WTC11 (cell line): ENCODE data around the gene ZNF674.

Experiments used
- CTCF ChIP-seq: fragments of 200-600 bp; IDR thresholded peaks from 2 replicates; pipeline ENCODE4 v1.8.0; 2022; ENCODE audit warnings: antibody characterized with exemption
- E2F5 ChIP-seq: sonication (generic); formaldehyde crosslinking; IDR thresholded peaks from 2 replicates; pipeline ENCODE4 v1.8.1; 2022; ENCODE audit warnings: mild to moderate bottlenecking, moderate library complexity, missing genetic modification reagents
- MYBL2 ChIP-seq: sonication (generic); formaldehyde crosslinking; IDR thresholded peaks from 2 replicates; pipeline ENCODE4 v1.8.1; 2023; ENCODE audit warnings: mild to moderate bottlenecking, moderate library complexity, missing genetic modification reagents
- STAT6 ChIP-seq: sonication (generic); formaldehyde crosslinking; conservative IDR thresholded peaks from 2 replicates; pipeline ENCODE4 v1.8.1; 2023; ENCODE audit warnings: mild to moderate bottlenecking, low read depth, missing genetic modification reagents, moderate library complexity
- ZNF121 ChIP-seq: sonication (generic); formaldehyde crosslinking; IDR thresholded peaks from 2 replicates; pipeline ENCODE4 v1.8.0; 2023; ENCODE audit warnings: missing genetic modification reagents
- ZNF263 ChIP-seq: sonication (generic); formaldehyde crosslinking; IDR thresholded peaks from 2 replicates; pipeline ENCODE4 v1.8.1; 2022; ENCODE audit warnings: low read depth, mild to moderate bottlenecking, moderate library complexity, missing genetic modification reagents
- TF ChIP-seq, protein P1 (sequence below): sonication (generic); formaldehyde crosslinking; IDR thresholded peaks from 2 replicates; pipeline ENCODE4 v1.8.0; 2023; ENCODE audit warnings: missing genetic modification reagents, mild to moderate bottlenecking, borderline replicate concordance
- TF ChIP-seq, protein P2 (sequence below): sonication (generic); formaldehyde crosslinking; IDR thresholded peaks from 2 replicates; pipeline ENCODE4 v1.8.0; 2022; ENCODE audit warnings: missing genetic modification reagents
- TF ChIP-seq, protein P3 (sequence below): sonication (generic); formaldehyde crosslinking; IDR thresholded peaks from 2 replicates; pipeline ENCODE4 v1.8.1; 2023; ENCODE audit warnings: mild to moderate bottlenecking, missing genetic modification reagents

GRCh38 chrX:46579250-46579649 lies 34.0 kb upstream of the ZNF674 start:
- TF ChIP-seq CTCF (no peak), STAT6 (CRISPR knock-in tag) (no peak), ZNF121 (no peak), ZNF263 (CRISPR knock-in tag) (no peak), E2F5 (CRISPR knock-in tag) (no peak), MYBL2 (CRISPR knock-in tag) (no peak)
- TF ChIP-seq, protein P1, sequence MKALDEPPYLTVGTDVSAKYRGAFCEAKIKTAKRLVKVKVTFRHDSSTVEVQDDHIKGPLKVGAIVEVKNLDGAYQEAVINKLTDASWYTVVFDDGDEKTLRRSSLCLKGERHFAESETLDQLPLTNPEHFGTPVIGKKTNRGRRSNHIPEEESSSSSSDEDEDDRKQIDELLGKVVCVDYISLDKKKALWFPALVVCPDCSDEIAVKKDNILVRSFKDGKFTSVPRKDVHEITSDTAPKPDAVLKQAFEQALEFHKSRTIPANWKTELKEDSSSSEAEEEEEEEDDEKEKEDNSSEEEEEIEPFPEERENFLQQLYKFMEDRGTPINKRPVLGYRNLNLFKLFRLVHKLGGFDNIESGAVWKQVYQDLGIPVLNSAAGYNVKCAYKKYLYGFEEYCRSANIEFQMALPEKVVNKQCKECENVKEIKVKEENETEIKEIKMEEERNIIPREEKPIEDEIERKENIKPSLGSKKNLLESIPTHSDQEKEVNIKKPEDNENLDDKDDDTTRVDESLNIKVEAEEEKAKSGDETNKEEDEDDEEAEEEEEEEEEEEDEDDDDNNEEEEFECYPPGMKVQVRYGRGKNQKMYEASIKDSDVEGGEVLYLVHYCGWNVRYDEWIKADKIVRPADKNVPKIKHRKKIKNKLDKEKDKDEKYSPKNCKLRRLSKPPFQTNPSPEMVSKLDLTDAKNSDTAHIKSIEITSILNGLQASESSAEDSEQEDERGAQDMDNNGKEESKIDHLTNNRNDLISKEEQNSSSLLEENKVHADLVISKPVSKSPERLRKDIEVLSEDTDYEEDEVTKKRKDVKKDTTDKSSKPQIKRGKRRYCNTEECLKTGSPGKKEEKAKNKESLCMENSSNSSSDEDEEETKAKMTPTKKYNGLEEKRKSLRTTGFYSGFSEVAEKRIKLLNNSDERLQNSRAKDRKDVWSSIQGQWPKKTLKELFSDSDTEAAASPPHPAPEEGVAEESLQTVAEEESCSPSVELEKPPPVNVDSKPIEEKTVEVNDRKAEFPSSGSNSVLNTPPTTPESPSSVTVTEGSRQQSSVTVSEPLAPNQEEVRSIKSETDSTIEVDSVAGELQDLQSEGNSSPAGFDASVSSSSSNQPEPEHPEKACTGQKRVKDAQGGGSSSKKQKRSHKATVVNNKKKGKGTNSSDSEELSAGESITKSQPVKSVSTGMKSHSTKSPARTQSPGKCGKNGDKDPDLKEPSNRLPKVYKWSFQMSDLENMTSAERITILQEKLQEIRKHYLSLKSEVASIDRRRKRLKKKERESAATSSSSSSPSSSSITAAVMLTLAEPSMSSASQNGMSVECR: no peak
- TF ChIP-seq, protein P2, sequence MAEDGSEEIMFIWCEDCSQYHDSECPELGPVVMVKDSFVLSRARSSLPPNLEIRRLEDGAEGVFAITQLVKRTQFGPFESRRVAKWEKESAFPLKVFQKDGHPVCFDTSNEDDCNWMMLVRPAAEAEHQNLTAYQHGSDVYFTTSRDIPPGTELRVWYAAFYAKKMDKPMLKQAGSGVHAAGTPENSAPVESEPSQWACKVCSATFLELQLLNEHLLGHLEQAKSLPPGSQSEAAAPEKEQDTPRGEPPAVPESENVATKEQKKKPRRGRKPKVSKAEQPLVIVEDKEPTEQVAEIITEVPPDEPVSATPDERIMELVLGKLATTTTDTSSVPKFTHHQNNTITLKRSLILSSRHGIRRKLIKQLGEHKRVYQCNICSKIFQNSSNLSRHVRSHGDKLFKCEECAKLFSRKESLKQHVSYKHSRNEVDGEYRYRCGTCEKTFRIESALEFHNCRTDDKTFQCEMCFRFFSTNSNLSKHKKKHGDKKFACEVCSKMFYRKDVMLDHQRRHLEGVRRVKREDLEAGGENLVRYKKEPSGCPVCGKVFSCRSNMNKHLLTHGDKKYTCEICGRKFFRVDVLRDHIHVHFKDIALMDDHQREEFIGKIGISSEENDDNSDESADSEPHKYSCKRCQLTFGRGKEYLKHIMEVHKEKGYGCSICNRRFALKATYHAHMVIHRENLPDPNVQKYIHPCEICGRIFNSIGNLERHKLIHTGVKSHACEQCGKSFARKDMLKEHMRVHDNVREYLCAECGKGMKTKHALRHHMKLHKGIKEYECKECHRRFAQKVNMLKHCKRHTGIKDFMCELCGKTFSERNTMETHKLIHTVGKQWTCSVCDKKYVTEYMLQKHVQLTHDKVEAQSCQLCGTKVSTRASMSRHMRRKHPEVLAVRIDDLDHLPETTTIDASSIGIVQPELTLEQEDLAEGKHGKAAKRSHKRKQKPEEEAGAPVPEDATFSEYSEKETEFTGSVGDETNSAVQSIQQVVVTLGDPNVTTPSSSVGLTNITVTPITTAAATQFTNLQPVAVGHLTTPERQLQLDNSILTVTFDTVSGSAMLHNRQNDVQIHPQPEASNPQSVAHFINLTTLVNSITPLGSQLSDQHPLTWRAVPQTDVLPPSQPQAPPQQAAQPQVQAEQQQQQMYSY (CRISPR knock-in tag): no peak
- TF ChIP-seq, protein P3, sequence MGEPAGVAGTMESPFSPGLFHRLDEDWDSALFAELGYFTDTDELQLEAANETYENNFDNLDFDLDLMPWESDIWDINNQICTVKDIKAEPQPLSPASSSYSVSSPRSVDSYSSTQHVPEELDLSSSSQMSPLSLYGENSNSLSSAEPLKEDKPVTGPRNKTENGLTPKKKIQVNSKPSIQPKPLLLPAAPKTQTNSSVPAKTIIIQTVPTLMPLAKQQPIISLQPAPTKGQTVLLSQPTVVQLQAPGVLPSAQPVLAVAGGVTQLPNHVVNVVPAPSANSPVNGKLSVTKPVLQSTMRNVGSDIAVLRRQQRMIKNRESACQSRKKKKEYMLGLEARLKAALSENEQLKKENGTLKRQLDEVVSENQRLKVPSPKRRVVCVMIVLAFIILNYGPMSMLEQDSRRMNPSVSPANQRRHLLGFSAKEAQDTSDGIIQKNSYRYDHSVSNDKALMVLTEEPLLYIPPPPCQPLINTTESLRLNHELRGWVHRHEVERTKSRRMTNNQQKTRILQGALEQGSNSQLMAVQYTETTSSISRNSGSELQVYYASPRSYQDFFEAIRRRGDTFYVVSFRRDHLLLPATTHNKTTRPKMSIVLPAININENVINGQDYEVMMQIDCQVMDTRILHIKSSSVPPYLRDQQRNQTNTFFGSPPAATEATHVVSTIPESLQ (CRISPR knock-in tag): no peak
